HFFc6 (cell line): ENCODE results near the gene FAH. TPM values are rescaled to one million over a fixed set of nuclear protein-coding genes. Genes with fewer than 3 reads are reported as not detected.

Experiments
- DNase-seq: peaks from one replicate; pipeline ENCODE4 v3.0.0-alpha.2; 2018
- H3K27ac Mint-ChIP-seq: 2 replicates; pipeline ENCODE4 v1.8.0; 2020; ENCODE audit warnings: mild to moderate bottlenecking, mixed read lengths
- H3K27me3 Mint-ChIP-seq: 2 replicates; pipeline ENCODE4 v1.8.0; 2021; ENCODE audit warnings: mild to moderate bottlenecking, moderate library complexity, mixed read lengths; ENCODE audit not compliant: insufficient read depth
- H3K36me3 Mint-ChIP-seq: 2 replicates; pipeline ENCODE4 v1.8.0; 2021; ENCODE audit warnings: low read depth, mixed read lengths
- H3K4me1 Mint-ChIP-seq: 2 replicates; pipeline ENCODE4 v1.8.0; 2020; ENCODE audit warnings: low read depth, mixed read lengths
- H3K4me3 Mint-ChIP-seq: 2 replicates; pipeline ENCODE4 v1.8.0; 2020; ENCODE audit warnings: mild to moderate bottlenecking, moderate library complexity, mixed read lengths
- H3K9me3 Mint-ChIP-seq: 2 replicates; pipeline ENCODE4 v1.8.0; 2020; ENCODE audit warnings: mild to moderate bottlenecking, mixed read lengths
- total RNA-seq, 6 experiments: library from RNA; stranded (reverse); fragmentation: NEBNext Ultra II Directional; extraction: Animal tissue kit (Norgen Biotek cat#: 25700); gene quantifications; 2 replicates in 1 of 6; 3 replicates in 5 of 6; pipeline ENCODE4 v1.2.3, GENCODE V29; 2021
- TF ChIP-seq, protein P1 (sequence below): fragments of 200-600 bp; sonication (generic); IDR thresholded peaks from 2 replicates; pipeline ENCODE4 v1.5.0; 2021; ENCODE audit warnings: antibody characterized with exemption, mild to moderate bottlenecking

FAH gene
- total RNA-seq, 6 experiments from 2014 or later, result 51.1 to 75.4 (median 61.1) TPM

DNA sequence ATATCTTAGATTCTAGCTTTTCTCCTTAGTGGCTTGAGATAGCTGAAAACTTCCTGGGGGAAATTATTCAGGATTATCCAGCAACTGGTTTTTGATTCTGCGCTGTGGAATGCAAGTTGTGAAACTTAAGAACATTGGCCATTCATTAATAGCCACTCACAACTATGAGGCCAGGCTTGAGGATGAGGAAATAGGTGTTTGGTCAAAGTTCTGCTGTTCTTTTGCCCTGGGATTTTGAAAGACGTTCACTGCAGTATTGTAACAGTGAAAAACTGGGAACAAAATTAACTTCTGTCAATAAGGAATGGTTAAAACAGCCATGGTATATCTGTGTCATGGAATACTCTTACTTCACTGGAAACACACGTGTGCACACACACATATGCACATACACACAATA is 55.1 kb downstream of the FAH start:
- no peak overlapping the region for H3K4me3 Mint-ChIP-seq
- peaks cover 13% of the 10 kb centered on the region for H3K27me3 Mint-ChIP-seq
- H3K9me3 Mint-ChIP-seq, result 0 out of 2 replicates have a peak, but pooled peaks cover 3% of the 10 kb centered on the region
- no peaks in the 10 kb centered on the region for H3K4me1 Mint-ChIP-seq
- TF ChIP-seq, protein P1, sequence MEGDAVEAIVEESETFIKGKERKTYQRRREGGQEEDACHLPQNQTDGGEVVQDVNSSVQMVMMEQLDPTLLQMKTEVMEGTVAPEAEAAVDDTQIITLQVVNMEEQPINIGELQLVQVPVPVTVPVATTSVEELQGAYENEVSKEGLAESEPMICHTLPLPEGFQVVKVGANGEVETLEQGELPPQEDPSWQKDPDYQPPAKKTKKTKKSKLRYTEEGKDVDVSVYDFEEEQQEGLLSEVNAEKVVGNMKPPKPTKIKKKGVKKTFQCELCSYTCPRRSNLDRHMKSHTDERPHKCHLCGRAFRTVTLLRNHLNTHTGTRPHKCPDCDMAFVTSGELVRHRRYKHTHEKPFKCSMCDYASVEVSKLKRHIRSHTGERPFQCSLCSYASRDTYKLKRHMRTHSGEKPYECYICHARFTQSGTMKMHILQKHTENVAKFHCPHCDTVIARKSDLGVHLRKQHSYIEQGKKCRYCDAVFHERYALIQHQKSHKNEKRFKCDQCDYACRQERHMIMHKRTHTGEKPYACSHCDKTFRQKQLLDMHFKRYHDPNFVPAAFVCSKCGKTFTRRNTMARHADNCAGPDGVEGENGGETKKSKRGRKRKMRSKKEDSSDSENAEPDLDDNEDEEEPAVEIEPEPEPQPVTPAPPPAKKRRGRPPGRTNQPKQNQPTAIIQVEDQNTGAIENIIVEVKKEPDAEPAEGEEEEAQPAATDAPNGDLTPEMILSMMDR, result no peak
- H3K36me3 Mint-ChIP-seq, result peaks cover 5% of the 10 kb centered on the region; the same call in 1 of the 2 replicates
- no peak overlapping the region for H3K27ac Mint-ChIP-seq
- no peak for DNase-seq

DNA sequence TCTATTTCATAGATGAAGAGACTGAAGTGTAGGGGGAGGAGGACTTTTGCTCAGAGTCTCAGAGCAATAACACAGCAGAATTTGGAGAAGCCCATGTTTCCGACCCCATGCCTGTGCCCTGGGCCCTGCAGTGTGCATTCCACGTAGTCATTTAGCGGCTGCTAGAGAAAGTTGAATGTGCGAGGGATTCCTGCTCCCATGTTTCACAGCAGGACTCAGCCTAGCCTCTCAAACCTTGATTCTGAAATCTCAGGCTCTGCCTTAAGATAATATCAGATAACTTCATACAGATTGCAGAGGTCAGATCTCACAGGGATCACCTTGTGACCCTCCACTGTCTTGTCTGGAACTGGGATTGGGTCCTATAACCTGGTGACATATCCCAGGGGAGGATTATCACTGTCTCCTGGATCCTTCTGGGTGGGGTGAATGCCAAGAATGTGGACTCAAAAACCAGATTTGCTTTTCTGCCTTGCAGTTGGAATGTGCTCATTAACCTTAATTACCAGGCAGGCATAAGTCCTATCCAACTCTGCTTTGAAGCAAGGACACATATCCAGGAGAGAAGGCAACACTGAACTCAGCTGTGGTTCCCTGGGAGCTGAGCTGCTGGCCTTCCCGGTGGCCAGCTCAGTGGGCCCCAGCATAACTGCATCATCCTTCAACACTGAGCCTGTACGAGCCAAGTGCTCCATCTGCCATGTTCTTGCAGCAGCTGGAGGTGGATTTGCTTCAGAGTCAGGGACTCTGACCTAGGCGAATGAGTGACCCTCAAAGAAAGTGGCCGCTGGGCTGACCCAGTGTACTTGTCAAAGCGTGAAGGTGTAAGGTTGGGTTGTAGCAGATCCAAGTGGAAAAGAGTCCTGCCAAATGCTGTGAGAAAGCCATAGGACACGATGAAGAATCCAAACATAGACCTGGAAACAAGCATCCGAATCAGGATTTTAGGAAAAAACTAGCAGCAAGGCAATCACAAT is 56.2 kb downstream of the FAH start:
- H3K27ac Mint-ChIP-seq, result no peak overlapping the region
- peaks cover 7% of the 10 kb centered on the region; the same call in 1 of the 2 replicates for H3K36me3 Mint-ChIP-seq
- H3K4me1 Mint-ChIP-seq, result no peaks in the 10 kb centered on the region
- peaks cover 8% of the 10 kb centered on the region; the same call in 1 of the 2 replicates for H3K9me3 Mint-ChIP-seq
- TF ChIP-seq, protein P1, result no peak
- H3K27me3 Mint-ChIP-seq, result peaks cover 13% of the 10 kb centered on the region
- no peak overlapping the region for H3K4me3 Mint-ChIP-seq
- DNase-seq, result no peak

DNA sequence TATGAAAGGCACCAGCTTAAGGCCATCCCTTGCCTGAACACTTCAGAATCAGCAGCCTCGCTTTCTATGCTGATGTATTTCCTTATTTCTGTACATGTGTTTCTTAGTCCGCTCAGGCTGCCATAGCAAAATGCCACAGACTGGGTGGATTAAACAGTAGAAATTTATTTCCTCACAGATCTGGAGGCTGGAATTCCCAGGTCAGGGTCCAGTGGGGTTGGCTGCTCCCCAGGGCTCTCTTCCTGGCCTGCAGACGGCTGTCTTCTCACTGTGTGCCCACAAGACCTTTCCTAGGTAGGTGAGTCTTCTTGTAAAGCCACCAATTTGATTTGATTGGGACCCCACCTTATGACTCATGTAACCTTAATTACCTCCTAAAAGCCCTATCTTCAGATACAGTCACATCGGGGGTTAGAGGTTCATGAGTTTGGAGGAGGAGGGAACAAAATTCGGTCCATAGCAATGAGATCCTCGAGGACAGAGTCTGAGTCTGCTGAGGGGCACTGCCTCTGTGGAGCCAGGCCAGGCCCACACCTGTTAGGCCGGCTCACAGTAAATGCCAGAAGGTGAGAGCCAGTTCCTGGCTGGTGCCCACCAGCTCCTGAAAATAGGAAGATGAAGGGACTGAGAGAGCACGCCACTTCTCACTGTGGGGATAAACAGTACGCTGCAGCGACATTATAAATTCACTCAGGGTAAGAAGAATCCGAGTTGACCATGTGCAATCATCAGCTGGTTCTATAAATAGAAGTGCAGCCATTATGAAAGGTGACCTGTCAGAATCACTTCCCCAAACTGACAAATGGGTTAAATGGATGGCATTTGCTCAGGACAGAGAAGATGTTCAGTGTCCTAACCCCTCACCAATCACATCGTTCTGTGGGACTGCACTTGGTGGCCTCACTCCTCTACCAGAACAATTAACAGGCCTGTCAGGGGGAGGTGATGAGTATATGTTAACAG is 58.1 kb downstream of the FAH start:
- Mint-ChIP-seq H3K4me1 (no peaks in the 10 kb centered on the region), H3K9me3 (peaks cover 8% of the 10 kb centered on the region; the same call in 1 of the 2 replicates), H3K4me3 (no peak overlapping the region), H3K36me3 (peaks cover 7% of the 10 kb centered on the region; the same call in 1 of the 2 replicates), H3K27me3 (peaks cover 16% of the 10 kb centered on the region), H3K27ac (no peak overlapping the region)
- DNase-seq, result no peak
- TF ChIP-seq, protein P1, result no peak

DNA sequence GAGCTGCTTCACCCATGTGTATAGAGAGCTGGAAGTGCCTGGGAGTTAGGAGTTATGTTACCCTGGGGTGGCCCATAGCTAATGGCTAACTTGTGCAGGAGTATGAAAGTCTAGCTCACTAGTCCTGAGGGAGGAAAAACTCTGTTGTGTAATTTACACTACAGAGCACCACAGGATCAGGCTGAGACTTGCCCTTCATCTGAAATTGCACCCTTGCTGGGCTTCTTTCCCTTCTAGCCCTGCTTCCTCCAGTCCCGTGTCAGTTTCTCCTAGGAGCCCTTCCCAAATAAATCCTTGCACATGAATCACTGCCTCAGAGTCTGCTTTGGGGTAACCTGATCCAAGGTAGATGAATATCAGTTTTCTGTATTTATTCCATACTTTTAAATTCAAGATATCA is 59.2 kb downstream of the FAH start:
- peaks cover 18% of the 10 kb centered on the region for H3K27me3 Mint-ChIP-seq

More for the DNA sequence above, 59.2 kb downstream of the FAH start:
- Mint-ChIP-seq H3K9me3 (peaks cover 8% of the 10 kb centered on the region; the same call in 1 of the 2 replicates), H3K36me3 (peaks cover 7% of the 10 kb centered on the region; the same call in 1 of the 2 replicates), H3K27ac (no peak overlapping the region), H3K4me3 (no peak overlapping the region), H3K4me1 (no peaks in the 10 kb centered on the region)
- DNase-seq, result no peak
- TF ChIP-seq, protein P1, result no peak
